H9 (cell line): Measurements from ENCODE around the gene MNS1. TPM values are rescaled to one million over a fixed set of nuclear protein-coding genes. Genes with fewer than 3 reads are reported as not detected.

ENCODE experiments used
- DNase-seq: peaks from one replicate; pipeline ENCODE4 v3.0.0-alpha.2; 2017
- H2AFZ ChIP-seq: one replicate; pipeline ENCODE4 v1.6.1; 2013; ENCODE audit warnings: mild to moderate bottlenecking, low read length, control low read depth, moderate library complexity
- H2AK5ac ChIP-seq: 2 replicates; pipeline ENCODE4 v1.6.1; 2013; ENCODE audit warnings: low read length, control low read depth, mixed read lengths; ENCODE audit not compliant: insufficient read length
- H2BK120ac ChIP-seq: one replicate; pipeline ENCODE4 v1.6.1; 2013; ENCODE audit warnings: low read depth, mild to moderate bottlenecking, low read length, control low read depth, inconsistent platforms; ENCODE audit not compliant: poor library complexity, severe bottlenecking
- H2BK12ac ChIP-seq: 2 replicates; pipeline ENCODE4 v1.6.1; 2013; ENCODE audit warnings: low read length, control low read depth, mixed read lengths, low read depth; ENCODE audit not compliant: insufficient read length
- H2BK15ac ChIP-seq: 2 replicates; pipeline ENCODE4 v1.6.1; 2013; ENCODE audit warnings: low read depth, low read length, control low read depth
- H2BK20ac ChIP-seq: one replicate; pipeline ENCODE4 v1.6.1; 2013; ENCODE audit warnings: low read depth, mild to moderate bottlenecking, low read length, control low read depth, inconsistent platforms; ENCODE audit not compliant: poor library complexity, severe bottlenecking
- H2BK5ac ChIP-seq: 2 replicates; pipeline ENCODE4 v1.6.1; 2013; ENCODE audit warnings: low read length, control low read depth, mixed read lengths; ENCODE audit not compliant: insufficient read length
- H3K14ac ChIP-seq: 2 replicates; pipeline ENCODE4 v1.6.1; 2013; ENCODE audit warnings: low read length, control low read depth; ENCODE audit not compliant: insufficient read depth
- H3K18ac ChIP-seq: 2 replicates; pipeline ENCODE4 v1.6.1; 2013; ENCODE audit warnings: low read depth, mild to moderate bottlenecking, mixed read lengths, low read length, control low read depth; ENCODE audit not compliant: insufficient read length
- H3K23ac ChIP-seq: 2 replicates; pipeline ENCODE4 v1.6.1; 2013; ENCODE audit warnings: low read length, control low read depth, mixed read lengths, low read depth; ENCODE audit not compliant: insufficient read length
- H3K23me2 ChIP-seq: 2 replicates; pipeline ENCODE4 v1.6.1; 2013; ENCODE audit warnings: low read depth, mild to moderate bottlenecking, mixed read lengths, low read length, control low read depth; ENCODE audit not compliant: insufficient read length, poor library complexity, severe bottlenecking
- H3K27ac ChIP-seq: 2 replicates; pipeline ENCODE4 v1.5.1; 2013; ENCODE audit warnings: low read length, control low read depth, mixed read lengths, low read depth; ENCODE audit not compliant: insufficient read length
- H3K27me3 ChIP-seq: 2 replicates; pipeline ENCODE4 v1.6.1; 2013; ENCODE audit warnings: low read length, control low read depth, inconsistent platforms; ENCODE audit not compliant: insufficient read depth
- H3K4ac ChIP-seq: 2 replicates; pipeline ENCODE4 v1.6.1; 2013; ENCODE audit warnings: low read depth, mild to moderate bottlenecking, control low read depth, inconsistent platforms, low read length, moderate library complexity
- H3K4me1 ChIP-seq: 2 replicates; pipeline ENCODE4 v1.6.1; 2013; ENCODE audit warnings: low read length, control low read depth, inconsistent platforms; ENCODE audit not compliant: insufficient read depth
- H3K4me2 ChIP-seq: 2 replicates; pipeline ENCODE4 v1.6.1; 2013; ENCODE audit warnings: low read length, control low read depth, mixed read lengths; ENCODE audit not compliant: insufficient read length, insufficient read depth
- H3K56ac ChIP-seq: 2 replicates; pipeline ENCODE4 v1.6.1; 2013; ENCODE audit warnings: low read depth, mild to moderate bottlenecking, mixed read lengths, low read length, control low read depth; ENCODE audit not compliant: insufficient read length
- H3K79me1 ChIP-seq: 2 replicates; pipeline ENCODE4 v1.6.1; 2013; ENCODE audit warnings: low read depth, mild to moderate bottlenecking, moderate library complexity, low read length, control low read depth, inconsistent platforms; ENCODE audit not compliant: insufficient read depth, poor library complexity, severe bottlenecking
- H3K79me2 ChIP-seq: 2 replicates; pipeline ENCODE4 v1.6.1; 2013; ENCODE audit warnings: low read length, control low read depth, inconsistent platforms; ENCODE audit not compliant: insufficient read depth
- H3K9ac ChIP-seq: 2 replicates; pipeline ENCODE4 v1.6.1; 2013; ENCODE audit warnings: low read length, control low read depth, mixed read lengths; ENCODE audit not compliant: insufficient read length; ENCODE audit errors: extremely low read depth
- H3K9me3 ChIP-seq: one replicate; pipeline ENCODE4 v1.6.1; 2013; ENCODE audit warnings: low read depth, low read length, inconsistent platforms; ENCODE audit not compliant: control insufficient read depth
- H3T11ph ChIP-seq: one replicate; pipeline ENCODE4 v1.6.1; 2013; ENCODE audit warnings: mild to moderate bottlenecking, low read length, control low read depth, inconsistent platforms
- H4K20me1 ChIP-seq: one replicate; pipeline ENCODE4 v1.6.1; 2013; ENCODE audit not compliant: control insufficient read depth, insufficient read length, insufficient read depth
- H4K5ac ChIP-seq: 2 replicates; pipeline ENCODE4 v1.6.1; 2013; ENCODE audit warnings: low read depth, mild to moderate bottlenecking, mixed read lengths, low read length, control low read depth; ENCODE audit not compliant: insufficient read length
- H4K8ac ChIP-seq: replicated peaks from 2 replicates; pipeline ENCODE4 v1.6.1; 2013; ENCODE audit warnings: low read length, control low read depth, mixed read lengths, low read depth; ENCODE audit not compliant: insufficient read length
- H4K91ac ChIP-seq: 2 replicates; pipeline ENCODE4 v1.6.1; 2013; ENCODE audit warnings: low read depth, mild to moderate bottlenecking, moderate library complexity, mixed read lengths, low read length, control low read depth; ENCODE audit not compliant: insufficient read length
- H3K27ac Mint-ChIP-seq, 3 experiments: 2 replicates in 2 of 3; 3 replicates in 1 of 3; pipeline ENCODE4 v1.8.0; 2020 to 2021; ENCODE audit warnings: mixed read lengths in 3 of 3, mild to moderate bottlenecking in 1 of 3, moderate library complexity in 1 of 3
- H3K27me3 Mint-ChIP-seq: 2 replicates; pipeline ENCODE4 v1.8.0; 2021; ENCODE audit warnings: low read depth, mild to moderate bottlenecking, moderate library complexity, mixed read lengths
- H3K36me3 Mint-ChIP-seq, 3 experiments: 2 replicates in 2 of 3; 3 replicates in 1 of 3; pipeline ENCODE4 v1.8.0; 2020 to 2021; ENCODE audit warnings: low read depth in 3 of 3, mixed read lengths in 3 of 3; ENCODE audit not compliant: insufficient read depth in 1 of 3
- H3K4me1 Mint-ChIP-seq, 2 experiments: 2 replicates each; pipeline ENCODE4 v1.8.0; 2020; ENCODE audit warnings: mixed read lengths in 2 of 2
- H3K4me3 Mint-ChIP-seq, 2 experiments: 2 replicates in 1 of 2; 3 replicates in 1 of 2; pipeline ENCODE4 v1.8.0; 2020 to 2021; ENCODE audit warnings: mild to moderate bottlenecking in 2 of 2, mixed read lengths in 2 of 2, moderate library complexity in 1 of 2
- H3K9me3 Mint-ChIP-seq, 2 experiments: 2 replicates in 1 of 2; 3 replicates in 1 of 2; pipeline ENCODE4 v1.8.0; 2020; ENCODE audit warnings: mild to moderate bottlenecking in 2 of 2, mixed read lengths in 2 of 2, moderate library complexity in 1 of 2
- WGBS: extraction: QIAGEN DNeasy Blood & Tissue Kit; methylation state at CpG from one replicate; pipeline ENCODE4 v1.1.7; 2013; ENCODE audit warnings: missing lambda C conversion rate, low lambda C conversion rate, mixed read lengths; ENCODE audit not compliant: insufficient read length; ENCODE audit errors: extremely low coverage; 5-methylcytosine and 5-hydroxymethylcytosine counted together
- total RNA-seq: library from RNA; stranded (reverse); gene quantifications from 2 replicates; pipeline ENCODE4 v1.2.1, GENCODE V29; 2021
- TF ChIP-seq, protein P1 (sequence below): fragments of 200-600 bp; sonication (generic); conservative IDR thresholded peaks from 3 replicates; pipeline ENCODE4 v1.8.0; 2021; ENCODE audit warnings: antibody characterized with exemption, mild to moderate bottlenecking

Gene MNS1
- total RNA-seq, 1 experiment from 2014 or later, result 4.2 TPM

GRCh38 chr15:56425976-56426375 lies 39.0 kb downstream of the MNS1 start:
- H3K4me3 Mint-ChIP-seq, result no peak overlapping the region
- H3K14ac ChIP-seq, result no peak overlapping the region
- H3K9me3 ChIP-seq, result no peaks in the 10 kb centered on the region
- no peak overlapping the region for H4K91ac ChIP-seq
- no peak overlapping the region for H3K18ac ChIP-seq
- H3T11ph ChIP-seq, result no peak overlapping the region
- H3K27ac Mint-ChIP-seq, result no peak overlapping the region; a peak in 1 of 7 replicates
- no peak for DNase-seq
- TF ChIP-seq, protein P1, sequence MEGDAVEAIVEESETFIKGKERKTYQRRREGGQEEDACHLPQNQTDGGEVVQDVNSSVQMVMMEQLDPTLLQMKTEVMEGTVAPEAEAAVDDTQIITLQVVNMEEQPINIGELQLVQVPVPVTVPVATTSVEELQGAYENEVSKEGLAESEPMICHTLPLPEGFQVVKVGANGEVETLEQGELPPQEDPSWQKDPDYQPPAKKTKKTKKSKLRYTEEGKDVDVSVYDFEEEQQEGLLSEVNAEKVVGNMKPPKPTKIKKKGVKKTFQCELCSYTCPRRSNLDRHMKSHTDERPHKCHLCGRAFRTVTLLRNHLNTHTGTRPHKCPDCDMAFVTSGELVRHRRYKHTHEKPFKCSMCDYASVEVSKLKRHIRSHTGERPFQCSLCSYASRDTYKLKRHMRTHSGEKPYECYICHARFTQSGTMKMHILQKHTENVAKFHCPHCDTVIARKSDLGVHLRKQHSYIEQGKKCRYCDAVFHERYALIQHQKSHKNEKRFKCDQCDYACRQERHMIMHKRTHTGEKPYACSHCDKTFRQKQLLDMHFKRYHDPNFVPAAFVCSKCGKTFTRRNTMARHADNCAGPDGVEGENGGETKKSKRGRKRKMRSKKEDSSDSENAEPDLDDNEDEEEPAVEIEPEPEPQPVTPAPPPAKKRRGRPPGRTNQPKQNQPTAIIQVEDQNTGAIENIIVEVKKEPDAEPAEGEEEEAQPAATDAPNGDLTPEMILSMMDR, result no peak
- H3K27me3 ChIP-seq, result no peaks in the 10 kb centered on the region
- no peak overlapping the region for H3K4me2 ChIP-seq
- no peak overlapping the region for H3K27ac ChIP-seq
- H3K4me1 Mint-ChIP-seq, result no peaks in the 10 kb centered on the region
- H2AK5ac ChIP-seq, result no peak overlapping the region
- no peak overlapping the region for H3K23ac ChIP-seq
- H3K79me2 ChIP-seq, result no peaks in the 10 kb centered on the region
- no peaks in the 10 kb centered on the region for H4K20me1 ChIP-seq
- no peak overlapping the region for H2BK120ac ChIP-seq
- no peak overlapping the region for H2BK20ac ChIP-seq
- no peak overlapping the region for H4K8ac ChIP-seq
- H3K79me1 ChIP-seq, result no peaks in the 10 kb centered on the region
- H3K4me1 ChIP-seq, result no peaks in the 10 kb centered on the region
- H4K5ac ChIP-seq, result no peak overlapping the region
- no peak overlapping the region for H2BK15ac ChIP-seq
- no peak overlapping the region for H3K4ac ChIP-seq
- H2AFZ ChIP-seq, result no peak overlapping the region
- H2BK5ac ChIP-seq, result no peak overlapping the region
- no peaks in the 10 kb centered on the region for H3K23me2 ChIP-seq
- no peak overlapping the region for H3K56ac ChIP-seq
- H3K9ac ChIP-seq, result no peak overlapping the region
- no peaks in the 10 kb centered on the region; a peak in 1 of 5 replicates for H3K9me3 Mint-ChIP-seq
- no peak overlapping the region for H2BK12ac ChIP-seq
- H3K27me3 Mint-ChIP-seq, result no peaks in the 10 kb centered on the region
- H3K36me3 Mint-ChIP-seq, result peaks cover 0 to 2% (median 2%) of the 10 kb centered on the region in 3 experiments; a peak in 4 of 7 replicates
- no CpG with 5 or more reads among the region's 1 CpG for WGBS
